HG03097 (cell line): ENCODE results near the gene AIDA.
"Not testable (repeated sequence)": the region's sequence is repeated elsewhere in the genome, so short reads cannot be mapped to it uniquely, and the experiment has no call there.

Source experiments
- ATAC-seq: cut with Tn5 transposase; IDR thresholded peaks from one replicate; pipeline ENCODE4 v1.9.1; 2021; ENCODE audit not compliant: unreplicated experiment, low FRiP score

Gene AIDA

DNA sequence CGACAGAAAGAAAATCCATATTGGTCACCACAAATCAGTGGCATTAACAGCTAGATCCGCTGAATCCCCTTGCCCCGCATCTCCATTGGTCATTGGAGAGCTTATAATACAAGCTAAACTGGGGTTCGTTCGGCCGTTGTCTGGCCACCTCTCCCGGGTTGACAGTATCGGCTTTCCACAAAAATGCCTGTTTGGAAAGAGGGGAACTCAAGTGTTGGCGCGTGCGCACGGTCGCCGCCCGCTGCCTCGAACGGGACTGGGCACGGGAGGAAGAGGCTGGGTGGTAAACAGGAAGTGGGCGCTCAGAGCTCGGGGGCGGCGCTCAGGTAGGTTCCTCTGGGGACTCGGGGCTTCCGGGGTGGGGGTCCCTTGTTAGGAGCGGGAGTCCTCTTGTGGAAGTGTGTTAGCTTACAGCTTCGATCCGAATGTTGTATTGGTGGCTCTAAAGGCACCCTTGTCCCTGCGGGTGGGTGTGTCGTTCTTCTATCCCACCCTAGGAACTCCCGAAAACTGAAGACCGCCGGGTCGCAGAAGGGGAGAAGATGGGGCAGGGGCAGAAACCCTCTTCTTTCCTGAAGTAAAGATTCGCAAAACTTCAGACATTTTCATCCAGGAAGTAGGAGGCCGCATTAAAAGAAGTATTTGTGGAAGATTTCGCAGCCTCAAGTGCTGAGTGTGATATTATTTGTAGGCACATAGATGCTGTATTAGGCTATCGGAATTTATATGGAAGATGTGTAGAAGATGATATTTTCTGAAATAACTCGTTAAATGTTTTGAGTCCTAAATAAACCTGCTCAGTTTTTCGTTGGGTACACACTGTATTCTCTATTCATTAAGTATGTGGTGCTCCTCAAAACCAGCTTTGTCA, 1.0 kb upstream of the AIDA start:
- ATAC-seq, result peak; percentile 70

DNA sequence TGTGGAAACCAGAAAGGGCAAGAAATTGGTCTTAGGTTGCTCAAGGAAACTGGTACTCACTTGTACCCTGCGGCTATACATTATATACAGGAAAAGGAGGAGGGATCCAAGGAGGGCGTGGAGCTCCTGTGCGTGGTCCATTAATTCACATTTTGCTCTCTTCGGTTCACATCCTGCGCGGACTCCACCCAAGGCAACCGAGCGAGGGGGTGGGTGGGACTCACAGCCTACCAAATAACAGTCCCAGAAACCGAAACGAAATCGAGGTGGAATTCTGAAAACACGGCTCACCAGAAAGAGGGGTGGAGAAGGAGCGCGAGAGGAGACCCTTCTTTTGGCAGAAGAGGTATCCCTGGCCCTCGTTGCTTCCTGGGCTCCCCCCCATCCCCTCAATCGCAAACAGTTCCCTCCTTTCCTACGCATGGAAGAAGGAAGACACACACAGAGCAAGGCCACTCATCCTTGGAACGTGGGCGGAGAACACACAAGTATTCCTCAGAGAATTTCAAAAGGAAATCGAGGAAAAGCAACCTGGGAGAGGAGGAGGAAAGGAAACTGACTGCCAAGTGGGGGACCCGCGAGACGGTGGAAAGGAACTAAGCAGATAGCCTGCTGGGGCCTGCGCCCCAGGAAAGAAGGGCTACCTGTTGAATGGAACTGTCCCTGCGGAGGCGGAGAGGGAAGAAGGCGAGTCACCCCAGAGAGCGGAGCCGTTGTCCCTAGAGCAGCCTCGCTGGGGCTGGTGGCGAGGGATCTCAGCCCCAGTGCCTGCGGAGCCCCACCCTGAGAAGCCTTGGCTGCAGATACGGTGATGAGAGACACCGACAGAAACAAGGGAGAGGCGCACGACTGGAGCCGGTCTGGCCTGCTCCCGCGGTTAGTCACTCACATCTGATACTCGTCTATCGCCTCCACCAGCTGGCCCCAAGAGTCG, 705 bp downstream of the AIDA start:
- peak; percentile 23 for ATAC-seq

DNA sequence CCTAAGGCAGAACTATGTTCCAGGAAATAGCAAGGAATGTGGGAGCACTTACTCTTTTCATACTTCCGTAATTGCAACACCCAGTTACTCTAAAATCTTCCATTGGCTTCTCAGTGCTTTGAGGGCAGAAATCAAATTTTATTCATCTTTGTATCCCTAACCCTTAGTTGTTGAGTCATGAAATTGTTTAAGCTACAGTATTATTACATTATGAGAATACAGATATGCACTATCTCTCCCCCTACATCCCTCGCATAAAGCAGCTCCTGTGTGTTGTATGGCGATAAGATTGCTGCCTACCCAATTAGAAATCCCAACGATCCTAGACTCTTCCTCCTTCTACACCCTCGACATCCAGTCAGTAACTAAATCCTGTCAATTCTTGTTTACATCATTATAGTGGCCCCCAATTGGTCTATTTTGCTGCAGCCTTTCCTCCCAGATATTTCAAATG, 2.6 kb downstream of the AIDA start:
- ATAC-seq, result no peak

DNA sequence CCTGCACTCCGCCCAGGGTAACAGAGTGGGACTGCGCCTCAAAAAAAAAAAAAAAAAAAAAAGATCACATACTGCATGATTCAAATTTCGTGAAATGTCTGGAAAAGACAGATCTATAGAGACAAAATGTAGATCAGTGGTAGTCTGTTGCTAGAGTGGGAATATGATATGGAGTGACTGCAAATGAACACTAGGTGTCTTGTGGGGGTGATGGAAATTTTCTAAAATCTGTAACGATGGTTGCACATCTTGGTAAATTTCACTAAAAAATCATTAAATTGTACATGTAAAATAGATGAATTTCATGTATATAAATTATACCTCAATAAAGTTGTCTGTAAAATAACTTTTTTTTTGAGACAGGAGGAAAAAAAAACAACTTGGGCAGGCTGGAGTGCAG, 5.5 kb downstream of the AIDA start:
- ATAC-seq, result no peak

DNA sequence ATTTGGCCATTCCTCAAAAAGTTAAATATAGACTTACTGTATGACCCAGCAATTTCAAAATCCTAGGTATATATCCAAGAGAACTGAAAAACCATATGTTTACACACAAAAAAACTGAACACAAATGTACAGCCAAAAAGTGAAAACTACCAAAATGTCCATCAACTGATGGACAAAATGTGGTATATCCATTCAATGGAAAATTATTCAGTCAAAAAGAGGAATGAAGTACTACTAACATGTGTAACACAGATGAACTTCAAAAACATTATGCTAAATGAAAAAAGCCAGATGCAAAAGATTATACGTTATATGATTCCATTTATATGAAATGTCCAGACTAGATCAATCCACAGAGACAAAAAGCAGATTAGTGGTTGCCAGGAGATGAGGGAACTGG, 8.0 kb downstream of the AIDA start:
- ATAC-seq, result no peak

DNA sequence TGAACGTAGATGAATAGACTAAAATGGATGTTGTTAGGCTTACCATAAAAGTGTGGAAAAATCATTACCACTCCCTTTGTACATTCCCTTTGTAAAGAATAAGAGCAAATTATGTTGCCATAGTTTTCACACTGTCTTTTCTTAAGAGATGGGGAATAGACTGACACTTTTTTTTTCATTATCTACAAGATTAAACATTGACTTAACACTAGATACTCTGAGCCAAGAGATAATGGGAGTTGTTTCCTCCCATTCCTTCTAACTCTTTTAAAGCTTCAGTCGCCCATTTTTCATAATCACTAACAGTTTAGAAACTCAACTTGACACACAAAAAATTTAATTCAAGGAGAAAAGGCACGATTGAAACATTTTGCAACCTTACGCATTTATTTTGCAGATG, 10.1 kb downstream of the AIDA start:
- no peak for ATAC-seq

DNA sequence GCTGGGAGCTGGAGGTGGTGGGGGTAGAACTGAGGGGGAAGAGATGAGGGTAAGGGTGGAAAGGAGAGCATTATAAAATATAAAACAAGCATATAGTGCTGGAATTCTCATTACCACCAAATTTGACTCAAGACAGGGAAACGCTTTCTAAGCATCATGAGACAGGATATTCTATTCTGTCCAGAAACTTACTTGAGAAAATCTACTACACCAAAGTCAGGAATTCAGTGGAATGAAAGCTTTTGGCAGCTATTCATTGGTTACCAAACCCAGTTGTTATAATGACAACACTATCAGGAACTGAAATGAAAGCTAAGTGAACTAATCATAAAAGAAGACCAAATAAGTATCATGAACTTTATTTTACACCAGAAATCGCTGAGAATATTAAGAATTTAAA, 14.5 kb downstream of the AIDA start:
- ATAC-seq, result no peak

DNA sequence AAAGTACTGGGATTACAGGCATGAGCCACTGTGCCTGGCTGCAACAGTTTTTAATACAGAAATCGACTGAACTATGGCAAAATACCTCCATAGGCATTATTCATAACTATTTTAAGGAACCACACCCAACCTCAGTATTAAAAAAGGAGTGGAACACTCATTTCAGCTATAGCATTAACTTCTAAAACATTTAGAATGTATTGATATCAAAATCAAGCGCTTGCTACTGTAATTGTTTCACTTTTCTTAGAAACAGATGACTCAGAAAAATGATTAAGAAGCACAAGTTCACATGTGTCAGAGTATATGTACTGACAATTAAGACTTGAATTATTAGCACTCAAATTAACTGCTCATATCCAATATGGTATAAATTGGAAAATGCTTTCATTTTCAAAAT, 15.1 kb downstream of the AIDA start:
- ATAC-seq, result no peak

DNA sequence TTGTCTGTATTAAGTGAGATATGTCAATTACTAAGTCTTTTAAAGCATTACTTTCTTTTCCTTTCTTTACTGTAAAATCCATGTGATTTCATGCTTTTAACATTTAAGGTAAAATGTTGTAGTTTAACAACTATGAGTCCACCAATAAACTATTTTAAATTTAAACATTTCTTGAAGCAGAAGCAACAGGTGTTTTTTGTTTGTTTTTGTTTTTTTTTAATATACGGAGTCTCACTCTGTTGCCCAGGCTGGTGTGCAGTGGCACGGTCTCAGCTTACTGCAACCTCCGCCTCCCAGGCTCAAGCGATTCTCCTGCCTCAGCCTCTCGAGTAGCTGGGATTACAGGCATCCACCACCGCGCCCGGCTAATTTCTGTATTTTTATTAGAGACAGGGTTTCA, 15.6 kb downstream of the AIDA start:
- no peak for ATAC-seq

DNA sequence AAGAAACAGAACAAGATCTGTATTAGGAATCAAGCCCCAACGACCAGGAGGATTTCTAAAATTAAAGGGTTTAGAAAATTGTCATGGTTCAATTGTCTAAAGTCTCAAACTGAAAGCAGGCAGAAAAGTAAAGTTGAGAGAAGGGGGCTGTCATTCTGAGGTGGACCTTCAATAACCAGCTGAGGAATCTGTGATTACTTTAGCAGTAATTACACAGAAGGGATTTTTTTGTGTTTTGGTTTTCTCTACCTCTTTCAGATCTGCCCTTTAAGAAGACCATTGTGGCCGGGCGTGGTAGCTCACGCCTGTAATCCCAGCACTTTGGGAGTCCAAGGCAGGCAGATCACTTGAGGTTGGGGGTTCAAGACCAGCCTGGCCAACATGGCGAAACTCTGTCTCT, 17.4 kb downstream of the AIDA start:
- no peak for ATAC-seq

DNA sequence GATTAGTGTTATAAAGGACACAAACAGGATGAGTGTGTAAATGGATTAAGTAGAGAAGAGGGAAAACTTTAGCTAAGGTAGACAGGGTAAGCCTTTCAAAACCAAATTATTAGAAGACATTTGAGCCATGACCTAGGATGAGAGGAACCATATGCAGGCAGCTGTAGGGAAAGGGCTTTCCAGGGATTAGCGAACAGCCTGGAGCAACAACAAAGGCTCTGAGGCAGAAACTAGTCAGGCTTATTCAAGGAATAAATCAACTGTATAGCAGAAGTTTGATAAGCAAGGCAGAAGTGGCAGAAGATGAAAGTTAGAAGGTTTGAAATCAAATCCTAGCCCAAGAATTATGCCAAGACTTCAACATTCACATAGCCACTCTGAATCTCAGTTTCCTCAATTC, 21.3 kb downstream of the AIDA start:
- ATAC-seq, result no peak

DNA sequence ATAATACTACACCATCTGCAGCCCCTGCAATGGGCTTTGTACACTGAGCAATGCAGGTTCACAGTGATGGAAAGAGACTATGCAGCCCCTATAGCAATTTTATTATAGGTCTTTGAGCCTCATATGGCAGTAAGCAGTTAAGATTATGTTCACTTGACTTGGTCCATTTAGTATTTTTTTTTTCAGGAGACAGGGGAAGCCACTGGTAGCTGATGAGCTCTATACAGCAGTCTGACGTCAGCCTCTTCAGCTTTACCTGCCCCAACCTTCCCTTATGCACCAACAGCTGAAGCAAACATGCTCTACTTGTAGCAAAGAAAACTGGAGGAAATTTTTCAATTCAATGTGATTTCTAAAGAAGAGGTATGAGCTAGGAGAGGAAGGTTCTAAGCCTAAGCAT, 32.2 kb downstream of the AIDA start:
- no peak for ATAC-seq

DNA sequence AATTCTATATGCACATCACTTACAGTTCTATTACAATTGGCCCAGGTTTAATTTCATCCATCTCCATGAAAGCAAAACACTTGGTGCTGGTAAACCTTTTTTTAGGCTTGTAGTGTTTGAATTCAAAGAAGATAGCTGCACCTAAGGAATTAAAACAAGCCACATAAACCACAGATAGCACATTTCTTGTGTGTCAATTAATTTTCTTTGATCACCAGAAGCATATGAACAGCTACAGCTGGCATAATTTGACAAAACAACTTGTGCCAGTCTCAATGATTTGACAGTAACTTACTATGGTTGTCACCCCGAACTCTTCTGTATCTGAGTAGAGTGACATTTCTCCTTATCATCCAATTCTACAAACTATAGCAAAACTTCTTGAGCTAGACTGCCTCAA, 42.2 kb downstream of the AIDA start:
- ATAC-seq, result no peak

DNA sequence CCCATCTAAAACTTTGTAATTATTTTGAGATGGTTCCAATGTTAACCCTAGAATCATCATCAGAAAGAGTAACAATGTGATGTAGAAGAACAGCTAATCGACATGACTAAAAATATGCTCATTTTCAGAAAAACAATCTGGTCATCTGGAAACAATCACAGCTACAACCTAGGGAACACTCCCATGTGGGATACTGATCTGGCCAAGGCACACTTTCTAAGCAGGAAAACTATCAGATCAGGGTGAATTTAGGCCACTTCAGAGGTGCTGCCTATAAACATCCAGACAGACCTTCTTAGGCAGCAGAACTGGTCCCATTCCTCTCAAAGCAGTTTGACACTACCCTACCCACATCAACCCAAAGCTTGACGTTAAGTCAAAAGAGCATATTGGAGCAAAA, 43.2 kb downstream of the AIDA start:
- ATAC-seq, result not testable (repeated sequence)

DNA sequence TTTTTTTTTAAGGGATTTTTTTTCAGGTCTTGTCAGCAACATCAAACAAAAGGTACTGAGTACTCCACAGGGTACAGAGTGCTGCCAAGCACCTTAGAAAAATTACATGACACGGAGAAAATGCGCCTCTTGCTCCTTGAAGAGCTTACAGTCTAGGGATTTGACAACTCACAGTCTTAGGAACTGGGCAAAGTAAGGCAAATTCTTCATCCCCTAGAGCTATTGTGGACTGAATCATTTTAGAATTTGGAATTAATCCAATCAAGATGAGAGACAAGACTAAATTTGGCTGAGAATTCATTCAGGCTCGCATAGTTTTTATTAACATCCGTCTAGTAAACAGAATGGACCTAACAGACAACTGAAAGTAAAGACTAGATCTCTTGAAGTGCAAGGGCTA, 44.1 kb downstream of the AIDA start:
- not testable (repeated sequence) for ATAC-seq

DNA sequence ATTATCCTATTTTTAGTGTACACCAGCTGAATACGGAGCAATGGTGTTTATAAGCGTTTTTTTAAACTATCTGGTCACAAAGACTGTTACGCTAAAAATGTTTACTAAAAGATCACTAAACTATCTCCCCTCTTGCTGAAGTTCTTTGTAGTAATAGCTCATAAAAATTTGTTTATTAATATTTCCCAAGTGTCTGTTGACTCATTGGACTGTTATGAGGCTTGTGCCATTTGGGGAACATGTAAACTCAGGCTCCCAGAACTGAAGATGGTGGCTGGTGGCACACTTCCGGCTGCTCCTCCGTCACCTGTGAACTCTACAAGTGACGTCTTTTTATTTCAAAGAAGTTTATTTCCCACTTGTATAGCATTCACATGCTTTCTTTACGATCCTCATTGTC, 46.3 kb downstream of the AIDA start:
- no peak for ATAC-seq

DNA sequence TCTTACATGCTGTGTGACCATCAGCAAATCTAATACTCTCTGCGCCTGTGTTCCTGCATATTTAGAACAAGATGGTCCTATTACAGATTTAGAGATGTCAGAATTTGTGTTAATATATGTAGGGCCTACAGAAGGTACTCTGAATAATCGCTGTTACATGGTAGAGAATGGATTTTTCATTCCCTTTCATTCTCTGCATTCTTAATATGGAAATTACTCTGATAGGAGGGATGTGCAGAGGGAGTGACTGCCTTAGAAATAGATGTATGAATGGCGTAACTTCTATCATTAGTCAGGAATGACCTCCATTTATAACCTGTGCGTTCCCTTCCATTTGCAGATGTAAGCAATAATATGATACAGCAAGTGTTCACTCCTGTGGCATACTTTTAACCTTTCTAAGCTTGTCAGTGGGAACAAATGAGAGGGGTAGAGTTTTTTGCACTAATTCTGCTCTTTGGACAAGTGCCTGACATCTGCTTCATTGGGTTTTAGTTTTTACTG, 48.8 kb downstream of the AIDA start:
- ATAC-seq, result no peak

DNA sequence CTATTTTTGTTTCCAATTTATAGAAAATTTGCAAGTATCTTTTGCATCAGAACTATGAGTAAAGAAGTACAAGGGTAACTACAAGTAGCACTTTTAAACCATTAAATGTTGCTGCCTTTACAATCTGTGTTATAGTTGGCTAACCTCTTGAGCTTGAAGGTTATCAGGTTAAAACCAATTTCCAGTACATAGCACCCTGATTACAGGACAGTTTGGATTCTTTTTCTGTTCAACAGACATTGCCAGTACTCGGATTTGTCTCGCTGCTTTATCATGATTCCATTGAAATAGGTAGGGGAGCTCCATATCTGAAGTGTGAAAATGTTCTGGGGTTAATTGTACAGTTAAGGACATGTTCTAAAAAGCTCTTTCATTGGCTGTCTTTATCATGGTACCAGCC, 54.4 kb downstream of the AIDA start:
- no peak for ATAC-seq

DNA sequence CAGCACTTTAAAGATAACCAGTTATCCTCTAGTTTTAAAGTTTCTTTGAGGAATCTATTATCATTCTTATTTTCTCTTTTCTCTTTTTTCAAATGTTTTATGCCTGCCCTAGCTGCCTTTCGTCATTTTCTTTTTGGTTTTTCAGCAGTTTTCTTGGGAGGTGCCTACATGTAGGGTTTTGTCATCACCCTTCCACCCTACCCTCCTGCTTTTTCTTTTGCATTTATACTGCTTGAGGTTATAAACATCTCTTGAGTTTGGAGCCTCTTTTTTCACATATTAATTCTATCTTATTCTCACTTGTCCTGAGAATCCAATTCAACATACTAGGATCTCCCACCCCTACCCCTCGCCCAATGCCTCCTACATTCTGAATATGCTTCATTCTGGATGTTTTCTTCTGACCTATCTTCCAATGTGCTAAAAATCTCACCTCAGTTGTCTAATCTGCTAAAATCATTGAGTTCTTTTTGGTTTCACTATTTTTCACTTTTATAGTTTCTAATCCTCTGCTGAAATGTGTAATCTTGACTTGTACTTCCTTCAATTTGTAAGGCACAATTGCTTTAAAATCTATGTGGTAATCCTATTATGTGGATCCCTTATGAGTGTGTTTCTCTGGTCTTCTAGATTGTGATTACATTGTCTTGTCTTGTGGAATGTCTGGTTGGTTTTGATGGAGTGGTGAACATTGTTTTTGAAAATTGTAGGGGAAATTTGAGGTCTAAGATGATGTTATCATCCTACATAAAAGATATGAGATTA, 55.7 kb downstream of the AIDA start:
- no peak for ATAC-seq

DNA sequence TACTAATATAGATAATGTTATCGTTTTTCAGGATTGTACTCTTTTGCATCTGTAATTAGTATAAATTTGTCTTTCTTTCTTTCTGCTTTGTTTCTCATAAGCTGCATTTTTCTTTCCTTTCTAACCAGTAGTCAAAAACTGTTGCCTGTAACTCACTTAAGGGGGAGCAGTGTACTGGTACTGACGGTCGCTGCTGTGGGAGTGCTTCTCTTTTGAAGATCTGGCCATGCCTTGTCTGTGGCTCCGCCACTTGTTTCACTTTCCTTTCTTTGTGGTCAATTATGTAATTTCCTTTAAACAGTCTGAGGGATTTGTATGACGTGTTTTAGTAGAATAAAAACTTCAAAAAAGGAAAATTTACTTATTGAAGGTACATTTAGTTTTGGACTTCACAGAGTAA, 57.4 kb downstream of the AIDA start:
- peak; percentile 90 for ATAC-seq
